GM12872 (cell line): ENCODE results near the gene FGF12.

Experiments
- CTCF ChIP-seq: IDR thresholded peaks from 3 replicates; pipeline ENCODE4 v1.5.1; 2011; ENCODE audit warnings: low read depth, mild to moderate bottlenecking, low read length, moderate library complexity; ENCODE audit not compliant: insufficient read depth

FGF12 gene

GRCh38 chr3:192168202-192168601, 559.1 kb downstream of the FGF12 start:
- no peak for TF ChIP-seq CTCF

GRCh38 chr3:192165552-192165951, 561.8 kb downstream of the FGF12 start:
- TF ChIP-seq CTCF: no peak

- TF ChIP-seq CTCF: no peak
Observed at GRCh38 chr3:192161661-192162060, 565.7 kb downstream of the FGF12 start.

GRCh38 chr3:192156382-192156781, 571.0 kb downstream of the FGF12 start:
- no peak for TF ChIP-seq CTCF

GRCh38 chr3:192155194-192155593, 572.1 kb downstream of the FGF12 start:
- no peak for TF ChIP-seq CTCF

- TF ChIP-seq CTCF: no peak
Observed at GRCh38 chr3:192133271-192133670, 594.1 kb downstream of the FGF12 start.

GRCh38 chr3:192130534-192131132, 596.7 kb downstream of the FGF12 start:
- TF ChIP-seq CTCF: peak; percentile 79
